Kidney epithelial cell (primary cell): Measurements from ENCODE around the gene FKBP10. TPM values are rescaled to one million over a fixed set of nuclear protein-coding genes. Genes with fewer than 3 reads are reported as not detected.

Source experiments
- DNase-seq: peaks from one replicate; pipeline ENCODE4 v3.0.0-alpha.2; 2010; ENCODE audit warnings: low read depth
- H3K27me3 ChIP-seq: 2 replicates; pipeline ENCODE4 v1.6.0; 2011; ENCODE audit warnings: low read length; ENCODE audit not compliant: control insufficient read depth, insufficient read depth
- H3K36me3 ChIP-seq: 2 replicates; pipeline ENCODE4 v1.5.1; 2011; ENCODE audit warnings: low read length; ENCODE audit not compliant: control insufficient read depth, insufficient read depth
- H3K4me3 ChIP-seq: 2 replicates; pipeline ENCODE4 v1.5.1; 2011; ENCODE audit warnings: low read depth, mild to moderate bottlenecking, control low read depth, low read length
- CTCF ChIP-seq: IDR thresholded peaks from 2 replicates; pipeline ENCODE4 v1.5.1; 2011; ENCODE audit warnings: mild to moderate bottlenecking, moderate library complexity, low read length, control low read depth, inconsistent platforms; ENCODE audit not compliant: insufficient read depth, poor library complexity, severe bottlenecking
- total RNA-seq: library from RNA; depleted of rRNA; stranded (reverse); fragments of >200 nt; gene quantifications from 2 replicates; pipeline ENCODE4 v1.2.3, GENCODE V29; 2015

Gene FKBP10
- total RNA-seq, 1 donor from 2014 or later, result 157 TPM

GRCh38 chr17:41769346-41769862, 43.4 kb upstream of the FKBP10 start:
- peaks cover 7% of the 10 kb centered on the region for H3K36me3 ChIP-seq

GRCh38 chr17:41769985-41770384, 42.8 kb upstream of the FKBP10 start:
- Histone ChIP-seq H3K27me3 (no peaks in the 10 kb centered on the region), H3K4me3 (no peak overlapping the region), H3K36me3 (peaks cover 6% of the 10 kb centered on the region)
- TF ChIP-seq CTCF, result no peak
- DNase-seq, result no peak

More at GRCh38 chr17:41769346-41769862, 43.4 kb upstream of the FKBP10 start:
- no peak for TF ChIP-seq CTCF
- Histone ChIP-seq H3K4me3 (no peak overlapping the region), H3K27me3 (no peaks in the 10 kb centered on the region)
- no peak for DNase-seq

- no peak for TF ChIP-seq CTCF
- H3K27me3 ChIP-seq, result no peaks in the 10 kb centered on the region
- peaks cover 6% of the 10 kb centered on the region for H3K36me3 ChIP-seq
- no peak overlapping the region for H3K4me3 ChIP-seq
- DNase-seq, result no peak
These were observed 41.2 kb upstream of the FKBP10 start for GRCh38 chr17:41771389-41772206.

GRCh38 chr17:41772218-41772585, 40.6 kb upstream of the FKBP10 start:
- no peak overlapping the region for H3K4me3 ChIP-seq
- TF ChIP-seq CTCF, result no peak
- DNase-seq, result no peak

GRCh38 chr17:41772586-41773189, 40.1 kb upstream of the FKBP10 start:
- TF ChIP-seq CTCF, result no peak
- Histone ChIP-seq H3K36me3 (peaks cover 6% of the 10 kb centered on the region), H3K27me3 (no peaks in the 10 kb centered on the region), H3K4me3 (no peak overlapping the region)
- DNase-seq, result no peak

More at GRCh38 chr17:41772218-41772585, 40.6 kb upstream of the FKBP10 start:
- Histone ChIP-seq H3K36me3 (peaks cover 6% of the 10 kb centered on the region), H3K27me3 (no peaks in the 10 kb centered on the region)
